ENCODE data around the gene MRGPRE.
"Not testable (repeated sequence)": the region's sequence is repeated elsewhere in the genome, so short reads cannot be mapped to it uniquely, and the experiment has no call there.

The MRGPRE gene
- long read RNA-seq: 0 reads

- no peak within 1 kb of the TSS for H3K27ac ChIP-seq (replicated peaks)
- H3K4me3 ChIP-seq (replicated peaks; ENCODE audit: insufficient read depth, low read length): no peak within 1 kb of the TSS
- no peak for TF ChIP-seq SPI1 (IDR thresholded peaks at IDR 0.05; ENCODE audit: borderline replicate concordance, low read depth)
- no peak for TF ChIP-seq REST (IDR thresholded peaks at IDR 0.05; ENCODE audit: insufficient replicate concordance, low read depth)
- no peak for TF ChIP-seq CTCF (IDR thresholded peaks at IDR 0.05; ENCODE audit: insufficient read depth, low read length)
- TF ChIP-seq GABPA (IDR thresholded peaks at IDR 0.05; ENCODE audit: low read depth): no peak
- no peak for TF ChIP-seq POLR2AphosphoS5 (IDR thresholded peaks at IDR 0.05; ENCODE audit: low read depth)
- peak in 1 of 2 experiments; percentile 0 for DNase-seq (ENCODE audit: low read depth in 1 of 2, low spot score in 1 of 2)
- H3K27me3 ChIP-seq (ENCODE audit: insufficient read depth, poor library complexity, severe bottlenecking): no peaks in the 10 kb centered on the region
These were observed at the start of gene MRGPRE for GRCh38 chr11:3231851-3232744. Gene MRGPRE (minus strand): TSS chr11:3232417. CDS start chr11:3228799, 3,618 bp downstream.

GRCh38 chr11:3281146-3281545 lies 48.9 kb upstream of the MRGPRE start:
- DNase-seq (ENCODE audit: low read depth in 1 of 2, low spot score in 1 of 2); H3K27ac ChIP-seq (replicated peaks); H3K27me3 ChIP-seq (ENCODE audit: insufficient read depth, poor library complexity, severe bottlenecking); H3K4me3 ChIP-seq (replicated peaks; ENCODE audit: insufficient read depth, low read length): not testable (repeated sequence)

- not testable (repeated sequence) for H3K4me3 ChIP-seq (replicated peaks; ENCODE audit: insufficient read depth, low read length); H3K27me3 ChIP-seq (ENCODE audit: insufficient read depth, poor library complexity, severe bottlenecking); DNase-seq (ENCODE audit: low read depth in 1 of 2, low spot score in 1 of 2); H3K27ac ChIP-seq (replicated peaks)
These were observed 48.4 kb upstream of the MRGPRE start for GRCh38 chr11:3280662-3281061.

- not testable (repeated sequence) for H3K4me3 ChIP-seq (replicated peaks; ENCODE audit: insufficient read depth, low read length); DNase-seq (ENCODE audit: low read depth in 1 of 2, low spot score in 1 of 2); H3K27me3 ChIP-seq (ENCODE audit: insufficient read depth, poor library complexity, severe bottlenecking); H3K27ac ChIP-seq (replicated peaks)
These were observed 46.7 kb upstream of the MRGPRE start for GRCh38 chr11:3278922-3279321.

- H3K4me3 ChIP-seq (replicated peaks; ENCODE audit: insufficient read depth, low read length); H3K27ac ChIP-seq (replicated peaks); DNase-seq (ENCODE audit: low read depth in 1 of 2, low spot score in 1 of 2); H3K27me3 ChIP-seq (ENCODE audit: insufficient read depth, poor library complexity, severe bottlenecking): not testable (repeated sequence)
These were observed 41.4 kb upstream of the MRGPRE start for GRCh38 chr11:3273629-3274028.

- H3K27ac ChIP-seq (replicated peaks); H3K4me3 ChIP-seq (replicated peaks; ENCODE audit: insufficient read depth, low read length); DNase-seq (ENCODE audit: low read depth in 1 of 2, low spot score in 1 of 2): not testable (repeated sequence)
These were observed 30.3 kb upstream of the MRGPRE start for GRCh38 chr11:3262548-3262947.

DNA sequence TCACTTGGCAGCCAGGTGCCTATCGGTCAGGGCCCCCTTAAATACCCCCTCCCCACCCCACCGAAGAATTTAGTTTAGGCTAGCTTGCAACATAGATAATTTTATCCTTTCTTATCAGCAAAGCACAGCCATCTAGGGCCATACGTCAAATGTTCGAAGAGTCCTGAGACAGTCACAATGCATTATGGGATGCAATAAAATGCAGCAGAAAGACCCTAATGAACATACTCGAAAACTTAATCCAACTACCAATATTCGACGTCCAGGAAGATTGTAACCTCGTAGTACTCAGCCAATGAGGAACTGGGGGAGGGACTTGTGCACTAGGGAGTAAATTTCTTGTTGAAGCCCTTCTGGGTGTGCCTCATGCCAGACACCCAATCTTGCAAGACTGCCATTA lies 29.6 kb upstream of the MRGPRE start:
- not testable (repeated sequence) for DNase-seq (ENCODE audit: low read depth in 1 of 2, low spot score in 1 of 2); H3K27ac ChIP-seq (replicated peaks); H3K27me3 ChIP-seq (ENCODE audit: insufficient read depth, poor library complexity, severe bottlenecking); H3K4me3 ChIP-seq (replicated peaks; ENCODE audit: insufficient read depth, low read length)

More at GRCh38 chr11:3262548-3262947, 30.3 kb upstream of the MRGPRE start:
- H3K27me3 ChIP-seq (ENCODE audit: insufficient read depth, poor library complexity, severe bottlenecking): not testable (repeated sequence)

GRCh38 chr11:3257509-3257908 lies 25.3 kb upstream of the MRGPRE start:
- H3K27ac ChIP-seq (replicated peaks); DNase-seq (ENCODE audit: low read depth in 1 of 2, low spot score in 1 of 2); H3K4me3 ChIP-seq (replicated peaks; ENCODE audit: insufficient read depth, low read length): not testable (repeated sequence)

GRCh38 chr11:3255241-3255640 lies 23.0 kb upstream of the MRGPRE start:
- H3K4me3 ChIP-seq (replicated peaks; ENCODE audit: insufficient read depth, low read length); H3K27me3 ChIP-seq (ENCODE audit: insufficient read depth, poor library complexity, severe bottlenecking); DNase-seq (ENCODE audit: low read depth in 1 of 2, low spot score in 1 of 2); H3K27ac ChIP-seq (replicated peaks): not testable (repeated sequence)

More at GRCh38 chr11:3257509-3257908, 25.3 kb upstream of the MRGPRE start:
- H3K27me3 ChIP-seq (ENCODE audit: insufficient read depth, poor library complexity, severe bottlenecking): not testable (repeated sequence)

DNA sequence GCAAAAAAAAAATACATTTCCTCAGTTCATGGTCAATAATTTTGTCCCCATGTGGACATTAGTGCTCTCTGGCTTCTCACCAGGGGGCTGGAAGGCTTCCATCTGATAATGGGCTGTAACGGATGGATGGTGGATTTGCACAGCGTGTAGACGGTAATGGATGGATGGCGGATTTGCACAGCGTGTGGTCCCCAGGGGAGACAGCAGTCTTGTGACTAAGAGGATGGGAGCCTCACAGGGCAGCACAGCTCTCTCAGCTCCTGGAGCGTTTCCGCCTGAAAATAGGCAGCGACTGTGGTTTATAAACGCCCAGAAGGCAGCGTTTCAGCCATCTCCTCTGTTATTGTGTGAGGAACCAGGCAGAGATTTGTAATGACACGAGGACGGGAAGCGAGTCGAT lies 22.6 kb upstream of the MRGPRE start:
- not testable (repeated sequence) for H3K27me3 ChIP-seq (ENCODE audit: insufficient read depth, poor library complexity, severe bottlenecking); DNase-seq (ENCODE audit: low read depth in 1 of 2, low spot score in 1 of 2); H3K27ac ChIP-seq (replicated peaks); H3K4me3 ChIP-seq (replicated peaks; ENCODE audit: insufficient read depth, low read length)
